Large intestine (tissue), 3 donors: ENCODE data around the gene BCAN. TPM values are rescaled to one million over a fixed set of nuclear protein-coding genes. Genes with fewer than 3 reads are reported as not detected.
"Not testable (repeated sequence)": the region's sequence is repeated elsewhere in the genome, so short reads cannot be mapped to it uniquely, and the experiment has no call there.

ENCODE experiments used
- DNase-seq, 2 donors: peaks; one replicate each; pipeline versions ENCODE4 v3.0.0 to v3.0.0-alpha.2; 2013
- H3K27ac ChIP-seq: one replicate; pipeline ENCODE4 v1.5.1; 2013; ENCODE audit warnings: low read length
- H3K27me3 ChIP-seq: 2 replicates; pipeline ENCODE4 v1.6.1; 2013; ENCODE audit warnings: low read length; ENCODE audit not compliant: control insufficient read depth, insufficient read depth
- H3K36me3 ChIP-seq: 2 replicates; pipeline ENCODE4 v1.6.1; 2013; ENCODE audit warnings: low read length; ENCODE audit not compliant: control insufficient read depth, insufficient read depth
- H3K4me1 ChIP-seq: one replicate; pipeline ENCODE4 v1.6.1; 2013; ENCODE audit warnings: low read length; ENCODE audit not compliant: control insufficient read depth, insufficient read depth
- H3K4me3 ChIP-seq: one replicate; pipeline ENCODE4 v1.5.1; 2013; ENCODE audit warnings: low read length
- H3K9me3 ChIP-seq: one replicate; pipeline ENCODE4 v1.6.1; 2013; ENCODE audit warnings: mild to moderate bottlenecking, low read depth, low read length, moderate library complexity; ENCODE audit not compliant: control insufficient read depth
- WGBS: methylation state at CpG from one replicate; pipeline ENCODE4 v1.1.5; 2013; ENCODE audit warnings: low lambda C conversion rate; ENCODE audit not compliant: insufficient coverage; 5-methylcytosine and 5-hydroxymethylcytosine counted together
- polyA plus RNA-seq: library from polyadenylated mRNA; unstranded; fragments of 120-200 nt; gene quantifications from one replicate; pipeline ENCODE4 v1.2.1, GENCODE V29; 2013

BCAN gene
- polyA plus RNA-seq, 1 donor = 12.1 TPM

GRCh38 chr1:156626079-156626438 is 15.9 kb upstream of the BCAN start:
- WGBS = no CpG with 5 or more reads among the region's 4 CpGs

DNA sequence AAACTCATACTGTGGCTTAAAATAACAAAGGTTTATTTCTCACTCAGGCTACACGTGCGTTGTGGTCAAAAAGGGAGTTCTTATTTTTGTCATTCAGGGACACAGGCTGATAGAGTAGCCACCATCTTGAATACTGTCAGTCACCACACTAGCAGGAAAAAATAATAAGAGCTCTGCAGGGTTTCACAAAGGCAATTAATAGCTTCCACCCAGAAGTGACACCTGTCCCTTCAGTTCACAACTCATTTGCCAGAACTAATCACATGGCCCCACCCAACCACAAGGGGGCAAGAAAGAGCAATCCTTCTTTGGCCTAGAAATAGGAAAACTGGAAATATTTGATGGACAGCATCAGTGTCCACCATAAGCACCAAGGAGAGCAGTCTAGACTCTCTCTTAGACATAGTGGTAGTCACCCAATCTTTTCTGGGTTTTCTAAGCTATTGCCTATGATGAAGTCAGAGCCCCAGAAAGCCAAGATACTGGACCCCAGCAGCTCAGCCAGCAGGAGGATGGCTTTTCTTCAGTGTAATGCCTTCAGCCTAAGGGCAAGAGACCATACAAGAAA is 14.5 kb upstream of the BCAN start:
- Histone ChIP-seq H3K9me3 (peaks cover 12% of the 10 kb centered on the region), H3K27me3 (peaks cover 61% of the 10 kb centered on the region), H3K36me3 (no peaks in the 10 kb centered on the region), H3K4me1 (peaks cover 20% of the 10 kb centered on the region), H3K4me3 (no peak overlapping the region), H3K27ac (no peak overlapping the region)
- peak in 1 of 2 donors; percentile 30 for DNase-seq
- no CpG with 5 or more reads among the region's 2 CpGs for WGBS

More at GRCh38 chr1:156626079-156626438, 15.9 kb upstream of the BCAN start:
- DNase-seq = no peak
- Histone ChIP-seq H3K36me3 (no peaks in the 10 kb centered on the region), H3K27ac (no peak overlapping the region), H3K4me1 (peaks cover 20% of the 10 kb centered on the region), H3K9me3 (peaks cover 12% of the 10 kb centered on the region), H3K27me3 (peaks cover 61% of the 10 kb centered on the region), H3K4me3 (no peak overlapping the region)

DNA sequence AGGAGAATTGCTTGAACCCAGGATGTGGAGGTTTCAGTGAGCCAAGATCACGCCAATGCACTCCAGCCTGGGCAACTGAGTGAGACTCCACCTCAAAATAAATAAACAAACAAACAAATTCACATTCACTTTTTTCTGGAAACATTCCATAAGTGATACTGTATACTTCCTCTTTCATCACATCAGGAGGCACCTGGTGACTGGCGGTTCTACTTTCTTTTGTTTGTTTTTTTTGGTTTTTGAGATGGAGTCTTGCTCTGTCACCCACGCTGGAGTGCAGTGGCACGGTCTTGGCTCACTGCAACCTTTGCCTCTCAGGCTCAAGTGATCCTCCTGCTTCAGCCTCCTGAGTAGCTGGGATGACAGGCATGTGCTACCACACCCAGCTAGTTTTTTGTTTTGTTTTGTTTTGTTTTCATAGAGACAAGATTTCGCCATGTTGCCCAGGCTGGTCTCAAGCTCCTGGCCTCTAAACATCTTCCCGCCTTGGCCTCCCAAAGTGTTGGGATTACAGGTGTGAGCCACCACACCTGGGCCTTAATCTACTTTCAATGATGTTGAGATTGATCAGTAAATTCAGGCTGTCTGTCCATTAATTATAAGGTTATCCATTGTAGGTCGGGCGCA is 12.0 kb upstream of the BCAN start:
- no peak for DNase-seq
- Histone ChIP-seq H3K9me3 (peaks cover 2% of the 10 kb centered on the region), H3K36me3 (no peaks in the 10 kb centered on the region), H3K4me1 (peaks cover 12% of the 10 kb centered on the region), H3K27me3 (peaks cover 56% of the 10 kb centered on the region), H3K4me3 (no peak overlapping the region), H3K27ac (no peak overlapping the region)
- 70% methylated on average over 2 of the region's 8 CpGs for WGBS

GRCh38 chr1:156631152-156631551 is 10.8 kb upstream of the BCAN start:
- DNase-seq, H3K4me1 ChIP-seq, H3K36me3 ChIP-seq, H3K4me3 ChIP-seq, H3K27ac ChIP-seq, H3K9me3 ChIP-seq: not testable (repeated sequence)
- WGBS = 33% methylated on average over 1 of the region's 9 CpGs
- H3K27me3 ChIP-seq = peaks cover 51% of the 10 kb centered on the region

- Histone ChIP-seq H3K4me3 (no peak overlapping the region), H3K4me1 (no peaks in the 10 kb centered on the region), H3K36me3 (no peaks in the 10 kb centered on the region), H3K27me3 (peaks cover 50% of the 10 kb centered on the region), H3K27ac (no peak overlapping the region), H3K9me3 (no peaks in the 10 kb centered on the region)
- WGBS = no CpG with 5 or more reads among the region's 3 CpGs
- DNase-seq = no peak
Measured at GRCh38 chr1:156632355-156632754, 9.6 kb upstream of the BCAN start.

GRCh38 chr1:156638189-156638985 is 3.5 kb upstream of the BCAN start:
- no CpG with 5 or more reads among the region's 8 CpGs for WGBS
- peaks cover 18% of the 10 kb centered on the region for H3K4me1 ChIP-seq
- no peaks in the 10 kb centered on the region for H3K36me3 ChIP-seq
- H3K27ac ChIP-seq = no peak overlapping the region
- no peak for DNase-seq
- no peak overlapping the region for H3K4me3 ChIP-seq
- no peaks in the 10 kb centered on the region for H3K9me3 ChIP-seq
- H3K27me3 ChIP-seq = peaks cover 82% of the 10 kb centered on the region

DNA sequence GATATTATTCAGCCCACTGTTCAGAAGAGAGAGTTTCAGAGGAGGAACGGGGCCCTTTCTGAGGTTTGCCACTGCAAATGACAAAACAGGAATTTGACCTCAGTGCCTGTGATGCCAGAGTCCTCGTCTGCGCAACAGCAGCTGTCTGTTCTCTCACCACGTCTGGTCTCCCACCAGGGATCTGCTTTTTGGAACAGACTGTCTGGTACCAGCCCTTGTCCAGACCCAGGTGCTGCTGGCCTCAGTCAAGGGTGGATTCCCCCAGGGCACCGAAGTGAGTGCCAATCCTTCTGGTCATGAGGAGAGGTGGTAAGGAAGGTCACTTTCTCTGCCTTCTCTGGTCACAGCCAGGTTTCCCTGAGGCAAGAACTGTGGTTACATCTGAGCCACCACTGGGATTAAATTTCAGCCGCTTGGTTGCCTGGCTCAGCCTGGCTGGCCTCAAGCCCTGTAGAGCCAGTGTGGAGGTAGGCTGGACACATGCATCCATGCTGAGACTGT is 2.3 kb upstream of the BCAN start:
- no peak overlapping the region for H3K4me3 ChIP-seq
- peaks cover 3% of the 10 kb centered on the region for H3K36me3 ChIP-seq
- no CpG with 5 or more reads among the region's 6 CpGs for WGBS
- no peaks in the 10 kb centered on the region for H3K9me3 ChIP-seq
- DNase-seq = no peak
- H3K27me3 ChIP-seq = peaks cover 85% of the 10 kb centered on the region
- no peak overlapping the region for H3K27ac ChIP-seq
- H3K4me1 ChIP-seq = peaks cover 22% of the 10 kb centered on the region

DNA sequence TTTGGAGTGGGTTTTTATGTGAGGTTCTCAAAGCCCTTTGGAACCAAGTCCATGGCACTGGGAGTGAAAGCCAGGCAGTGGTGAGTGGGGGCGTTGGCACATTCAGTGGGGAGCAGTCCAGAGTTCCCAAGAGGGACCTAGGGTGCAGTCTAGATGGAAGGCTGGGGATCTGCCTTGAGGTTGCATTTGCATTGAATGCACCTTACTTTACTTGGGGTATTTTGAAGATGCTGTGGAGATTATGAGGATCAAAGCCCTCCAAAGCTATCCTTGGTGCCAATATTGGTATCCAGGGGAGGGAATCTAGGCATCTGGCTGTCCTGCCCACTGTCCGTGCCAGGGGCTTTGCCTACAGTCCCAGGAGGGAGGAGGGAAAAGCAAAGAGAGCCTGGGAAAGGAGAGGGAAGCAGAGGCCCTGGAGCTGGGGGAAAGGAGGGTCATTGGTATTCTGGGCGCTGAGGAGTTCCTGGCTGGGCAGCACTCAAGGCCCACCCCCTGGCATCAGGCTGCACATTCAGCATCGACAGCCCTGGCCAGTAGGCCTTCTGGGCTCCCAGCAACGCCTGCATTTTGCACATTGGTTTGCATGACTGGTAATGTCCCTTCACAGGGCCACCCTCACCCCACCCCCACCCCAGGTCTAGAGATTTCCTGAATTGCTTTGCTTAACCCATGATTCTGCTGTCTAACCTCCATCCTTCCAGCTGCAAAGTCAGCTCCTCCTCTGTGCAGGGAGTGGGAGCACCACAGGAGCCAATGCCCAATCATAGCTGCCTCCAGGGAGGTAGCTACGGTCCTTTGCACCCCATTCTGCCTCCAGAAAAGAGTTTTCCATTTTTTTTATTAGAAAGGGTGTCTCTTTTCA is 843 bp upstream of the BCAN start:
- Histone ChIP-seq H3K36me3 (peaks cover 3% of the 10 kb centered on the region), H3K27ac (no peak overlapping the region)
- no CpG with 5 or more reads among the region's 6 CpGs for WGBS

GRCh38 chr1:156642265-156643048 is 540 bp downstream of the BCAN start:
- no peak for DNase-seq
- Histone ChIP-seq H3K9me3 (peaks cover 6% of the 10 kb centered on the region), H3K4me1 (peaks cover 22% of the 10 kb centered on the region), H3K36me3 (peaks cover 3% of the 10 kb centered on the region), H3K4me3 (peak overlapping the region; percentile 33), H3K27ac (no peak overlapping the region), H3K27me3 (peaks cover 90% of the 10 kb centered on the region)
- WGBS = 0% methylated on average over 1 of the region's 40 CpGs

More for the DNA sequence above, 843 bp upstream of the BCAN start:
- Histone ChIP-seq H3K9me3 (no peaks in the 10 kb centered on the region), H3K27me3 (peaks cover 84% of the 10 kb centered on the region), H3K4me3 (no peak overlapping the region), H3K4me1 (peaks cover 22% of the 10 kb centered on the region)
- DNase-seq = no peak
